HEK293T (cell line): Measurements from ENCODE around the gene SLCO4A1.

ENCODE experiments used
- BHLHE40 ChIP-seq: fragments of 450-650 bp; IDR thresholded peaks from 2 replicates; pipeline ENCODE4 v1.6.1; 2016; ENCODE audit warnings: mild to moderate bottlenecking, moderate library complexity, borderline replicate concordance
- CTBP1 ChIP-seq: fragments of 450-650 bp; IDR thresholded peaks from 2 replicates; pipeline ENCODE4 v1.6.1; 2016; ENCODE audit warnings: borderline replicate concordance
- ELF4 ChIP-seq: fragments of 450-650 bp; IDR thresholded peaks from 2 replicates; pipeline ENCODE4 v1.6.1; 2017; ENCODE audit warnings: antibody characterized with exemption
- FOXM1 ChIP-seq: fragments of 450-650 bp; IDR thresholded peaks from 2 replicates; pipeline ENCODE4 v1.6.1; 2017; ENCODE audit warnings: mild to moderate bottlenecking, borderline replicate concordance
- SUZ12 ChIP-seq: fragments of 450-650 bp; IDR thresholded peaks from 2 replicates; pipeline ENCODE4 v1.6.1; 2016; ENCODE audit warnings: mild to moderate bottlenecking

DNA sequence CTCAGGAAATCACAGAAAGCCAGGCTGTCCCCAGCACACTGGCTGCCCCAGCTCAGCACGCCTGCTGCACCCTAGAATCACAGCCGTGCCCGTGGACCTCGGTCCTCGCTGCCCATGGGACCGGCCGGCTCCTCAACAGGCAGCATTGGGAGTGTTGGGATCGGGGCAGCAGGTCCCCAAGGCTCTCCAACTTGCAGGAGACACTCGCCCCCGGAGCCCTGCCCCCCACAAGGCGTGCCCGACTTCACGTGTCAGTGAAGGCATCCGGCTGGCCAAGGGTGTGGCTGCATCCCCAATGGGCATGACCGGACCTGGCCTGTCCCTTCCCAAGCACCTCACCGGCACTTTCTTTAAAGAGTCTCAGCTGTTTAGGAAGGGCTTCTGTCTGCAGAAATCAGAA lies 63.3 kb downstream of the SLCO4A1 start:
- no peak for TF ChIP-seq BHLHE40
- TF ChIP-seq SUZ12: no peak
- no peak for TF ChIP-seq CTBP1
- TF ChIP-seq FOXM1: no peak
- no peak for TF ChIP-seq ELF4
